HepG2 (cell line): ENCODE results near the gene VPS9D1. TPM values are rescaled to one million over a fixed set of nuclear protein-coding genes. Genes with fewer than 3 reads are reported as not detected.

Experiments
- FOXK2 ChIP-seq: fragments of 450-650 bp; IDR thresholded peaks from 2 replicates; pipeline ENCODE4 v1.6.1; 2016
- HMGXB4 ChIP-seq, 2 experiments: sonication (generic) in 1 of 2; formaldehyde crosslinking in 1 of 2; IDR thresholded peaks; 2 replicates each; pipeline versions ENCODE4 v1.4.0 to v1.6.1; 2018 to 2020; ENCODE audit warnings: missing genetic modification reagents in 2 of 2, borderline replicate concordance in 1 of 2, low read depth in 1 of 2, mild to moderate bottlenecking in 1 of 2, missing biosample characterization in 1 of 2
- HOXD1 ChIP-seq: sonication (generic); formaldehyde crosslinking; IDR thresholded peaks from 2 replicates; pipeline ENCODE4 v1.5.0; 2020; ENCODE audit warnings: missing genetic modification reagents
- NFIB ChIP-seq: sonication (generic); formaldehyde crosslinking; IDR thresholded peaks from 2 replicates; pipeline ENCODE4 v1.9.0; 2021; ENCODE audit warnings: missing genetic modification reagents, mild to moderate bottlenecking, borderline replicate concordance
- NFIC ChIP-seq: IDR thresholded peaks from 2 replicates; pipeline ENCODE4 v1.6.1; 2012; ENCODE audit warnings: mild to moderate bottlenecking, low read length, inconsistent platforms
- NRL ChIP-seq: sonication (generic); formaldehyde crosslinking; IDR thresholded peaks from 2 replicates; pipeline ENCODE4 v1.5.0; 2020; ENCODE audit warnings: missing genetic modification reagents, mild to moderate bottlenecking, moderate library complexity, borderline replicate concordance
- POLR2G ChIP-seq: fragments of 200-400 bp; formaldehyde crosslinking; IDR thresholded peaks from 2 replicates; pipeline ENCODE4 v1.6.1; 2018; ENCODE audit warnings: mild to moderate bottlenecking, low read depth, low read length, moderate library complexity
- RERE ChIP-seq: IDR thresholded peaks from 2 replicates; pipeline ENCODE4 v1.6.1; 2016; ENCODE audit warnings: low read depth, missing genetic modification reagents, missing compliant biosample characterization
- TGIF2 ChIP-seq: IDR thresholded peaks from 2 replicates; pipeline ENCODE4 v1.6.1; 2016; ENCODE audit warnings: control low read depth, missing compliant biosample characterization
- YEATS4 ChIP-seq: sonication (generic); formaldehyde crosslinking; IDR thresholded peaks from 2 replicates; pipeline ENCODE4 v1.4.0; 2020; ENCODE audit warnings: missing genetic modification reagents, borderline replicate concordance
- ZFP62 ChIP-seq: sonication (generic); formaldehyde crosslinking; IDR thresholded peaks from 2 replicates; pipeline ENCODE4 v1.4.0; 2020; ENCODE audit warnings: missing genetic modification reagents
- ZMAT3 ChIP-seq: sonication (generic); formaldehyde crosslinking; conservative IDR thresholded peaks from 2 replicates; pipeline ENCODE4 v1.7.0; 2021; ENCODE audit warnings: missing genetic modification reagents
- ZNF143 ChIP-seq: sonication (generic); formaldehyde crosslinking; IDR thresholded peaks from 2 replicates; pipeline ENCODE4 v1.4.0; 2020; ENCODE audit warnings: missing genetic modification reagents
- ZNF180 ChIP-seq: sonication (generic); formaldehyde crosslinking; IDR thresholded peaks from 2 replicates; pipeline ENCODE4 v1.4.0; 2020; ENCODE audit warnings: low read depth, missing genetic modification reagents, borderline replicate concordance
- ZNF274 ChIP-seq: sonication (generic); formaldehyde crosslinking; IDR thresholded peaks from 2 replicates; pipeline ENCODE4 v1.5.1; 2020; ENCODE audit warnings: mild to moderate bottlenecking, missing genetic modification reagents
- ZNF367 ChIP-seq: sonication (generic); formaldehyde crosslinking; IDR thresholded peaks from 2 replicates; pipeline ENCODE4 v1.4.0; 2020; ENCODE audit warnings: missing genetic modification reagents, borderline replicate concordance
- ZNF510 ChIP-seq: sonication (generic); formaldehyde crosslinking; IDR thresholded peaks from 2 replicates; pipeline ENCODE4 v1.4.0; 2020; ENCODE audit warnings: low read depth, mild to moderate bottlenecking, missing genetic modification reagents
- ZNF556 ChIP-seq: sonication (generic); formaldehyde crosslinking; IDR thresholded peaks from 2 replicates; pipeline ENCODE4 v1.4.0; 2020; ENCODE audit warnings: mild to moderate bottlenecking, missing genetic modification reagents, borderline replicate concordance
- ZNF672 ChIP-seq: sonication (generic); formaldehyde crosslinking; IDR thresholded peaks from 2 replicates; pipeline ENCODE4 v1.8.1; 2022; ENCODE audit warnings: missing genetic modification reagents
- polyA plus RNA-seq, 8 experiments: library from polyadenylated mRNA; depleted of rRNA in 3 of 8; stranded (reverse) in 7 of 8; unstranded in 1 of 8; fragments of >200 nt; fragmentation: Illumina TruSeq in 4 of 8; extraction: Trizol in 4 of 8; gene quantifications; 2 replicates each; pipeline versions ENCODE4 v1.2.1 to v1.2.3, GENCODE V29; 2011 to 2016; ENCODE audit warnings: low read depth in 4 of 8, missing spikeins in 1 of 8, mixed read lengths in 1 of 8; ENCODE audit not compliant: insufficient read depth in 1 of 8
- total RNA-seq, 5 experiments: library from RNA; depleted of rRNA; stranded (reverse); fragments of >200 nt; fragmentation: Illumina TruSeq; extraction: Trizol; gene quantifications; 2 replicates each; pipeline ENCODE4 v1.2.3, GENCODE V29; 2016; ENCODE audit warnings: low read depth in 1 of 5
- TF ChIP-seq, protein P1 (sequence below): sonication (generic); formaldehyde crosslinking; IDR thresholded peaks from 2 replicates; pipeline ENCODE4 v1.8.1; 2022; ENCODE audit warnings: low read depth, mild to moderate bottlenecking, missing genetic modification reagents

VPS9D1 gene
- total and polyA plus RNA-seq, 2 of the 13 experiments (the other 11 are each of a cell fraction or from before 2014, with no cell fraction given), result 10.1 to 13.2 TPM

DNA sequence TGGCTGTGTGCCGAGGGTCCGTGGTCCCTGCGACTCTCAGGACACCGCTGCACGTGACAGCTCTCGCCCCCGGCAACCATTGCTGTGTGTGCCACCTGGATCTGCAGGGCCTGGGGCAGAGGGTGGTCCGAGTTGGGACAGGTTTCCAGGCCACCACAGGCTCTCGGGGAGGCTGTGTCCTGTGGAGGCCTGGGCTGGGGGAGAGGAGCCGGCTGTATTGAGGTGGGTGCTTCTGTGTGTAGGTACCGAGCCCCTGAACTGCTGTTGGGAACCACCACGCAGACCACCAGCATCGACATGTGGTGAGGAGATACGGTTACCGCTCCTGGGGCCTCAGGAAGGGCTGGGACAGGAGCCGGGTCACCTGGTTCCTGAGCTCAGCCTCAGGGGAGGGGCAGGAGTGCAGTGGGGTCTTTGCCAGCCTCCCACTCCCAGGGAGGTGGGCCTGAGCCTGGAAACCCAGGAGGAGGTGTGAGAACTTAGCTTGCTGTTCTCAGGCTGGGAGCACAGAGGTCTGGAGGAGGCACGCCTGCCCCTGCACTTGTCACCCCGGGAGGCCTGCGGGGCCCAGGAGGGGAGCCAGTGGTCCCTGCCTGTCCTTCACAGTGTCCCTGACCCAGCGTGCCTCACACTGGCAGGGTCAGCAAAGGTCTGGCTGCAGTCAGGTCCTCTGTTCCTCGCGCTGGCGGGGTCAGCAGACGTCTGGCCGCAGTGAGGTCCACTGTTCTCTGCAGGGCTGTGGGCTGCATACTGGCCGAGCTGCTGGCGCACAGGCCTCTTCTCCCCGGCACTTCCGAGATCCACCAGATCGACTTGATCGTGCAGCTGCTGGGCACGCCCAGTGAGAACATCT, 26.5 kb downstream of the VPS9D1 start (continued):
- TF ChIP-seq HMGXB4 (CRISPR knock-in tag; IDR thresholded peaks at IDR 0.05; ENCODE audit: borderline replicate concordance in 1 of 2, low read depth in 1 of 2), result peak in 1 of 2 experiments; percentile 45; a peak in 2 of 4 replicates
- TF ChIP-seq HOXD1, result no peak
- peak; percentile 16; the same call in 1 of the 2 replicates for TF ChIP-seq ZNF510
- TF ChIP-seq ZMAT3 (CRISPR knock-in tag), result 0 out of 2 replicates have a peak, but pooled peaks have one; percentile 44
- TF ChIP-seq ZNF143 (CRISPR knock-in tag), result no peak
- no peak for TF ChIP-seq RERE
- TF ChIP-seq NRL, result no peak
- no peak; the same call in 1 of the 2 replicates for TF ChIP-seq POLR2G
- 0 out of 2 replicates have a peak, but pooled peaks have one; percentile 30 for TF ChIP-seq YEATS4 (CRISPR knock-in tag)
- TF ChIP-seq FOXK2, result no peak
- no peak for TF ChIP-seq ZNF274 (CRISPR knock-in tag)
- no peak for TF ChIP-seq ZNF672 (CRISPR knock-in tag)
- TF ChIP-seq ZFP62 (CRISPR knock-in tag), result no peak
- TF ChIP-seq NFIB (CRISPR knock-in tag), result no peak
- TF ChIP-seq ZNF556 (CRISPR knock-in tag), result no peak; the same call in 1 of the 2 replicates
- no peak for TF ChIP-seq ZNF180 (CRISPR knock-in tag)
- no peak for TF ChIP-seq NFIC
- TF ChIP-seq, protein P1, sequence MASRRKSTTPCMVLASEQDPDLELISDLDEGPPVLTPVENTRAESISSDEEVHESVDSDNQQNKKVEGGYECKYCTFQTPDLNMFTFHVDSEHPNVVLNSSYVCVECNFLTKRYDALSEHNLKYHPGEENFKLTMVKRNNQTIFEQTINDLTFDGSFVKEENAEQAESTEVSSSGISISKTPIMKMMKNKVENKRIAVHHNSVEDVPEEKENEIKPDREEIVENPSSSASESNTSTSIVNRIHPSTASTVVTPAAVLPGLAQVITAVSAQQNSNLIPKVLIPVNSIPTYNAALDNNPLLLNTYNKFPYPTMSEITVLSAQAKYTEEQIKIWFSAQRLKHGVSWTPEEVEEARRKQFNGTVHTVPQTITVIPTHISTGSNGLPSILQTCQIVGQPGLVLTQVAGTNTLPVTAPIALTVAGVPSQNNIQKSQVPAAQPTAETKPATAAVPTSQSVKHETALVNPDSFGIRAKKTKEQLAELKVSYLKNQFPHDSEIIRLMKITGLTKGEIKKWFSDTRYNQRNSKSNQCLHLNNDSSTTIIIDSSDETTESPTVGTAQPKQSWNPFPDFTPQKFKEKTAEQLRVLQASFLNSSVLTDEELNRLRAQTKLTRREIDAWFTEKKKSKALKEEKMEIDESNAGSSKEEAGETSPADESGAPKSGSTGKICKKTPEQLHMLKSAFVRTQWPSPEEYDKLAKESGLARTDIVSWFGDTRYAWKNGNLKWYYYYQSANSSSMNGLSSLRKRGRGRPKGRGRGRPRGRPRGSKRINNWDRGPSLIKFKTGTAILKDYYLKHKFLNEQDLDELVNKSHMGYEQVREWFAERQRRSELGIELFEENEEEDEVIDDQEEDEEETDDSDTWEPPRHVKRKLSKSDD, result no peak
- no peak for TF ChIP-seq ZNF367 (CRISPR knock-in tag)
- no peak for TF ChIP-seq TGIF2
